Left ventricle myocardium superior (tissue), 1 donor: ENCODE results near the gene PARD3B. TPM values are rescaled to one million over a fixed set of nuclear protein-coding genes. Genes with fewer than 3 reads are reported as not detected.

Experiments used
- ATAC-seq: fragments of 200-7000 bp; cut with Tn5 transposase; one replicate; pipeline ENCODE4 v1.9.1; 2020; ENCODE audit warnings: mild to moderate bottlenecking, moderate library complexity
- DNase-seq: peaks from one replicate; pipeline ENCODE4 v3.0.0-alpha.2; 2020
- intact Hi-C: fragments of 100-400 bp; cut with micrococcal nuclease; formaldehyde crosslinking; loops from one replicate; pipeline ENCODE4 v1.11.0; 2022
- total RNA-seq: library from RNA; stranded (reverse); fragmentation: NEBNext Ultra II Directional; extraction: Animal tissue kit (Norgen Biotek cat#: 25700); gene quantifications from one replicate; pipeline ENCODE4 v1.2.1, GENCODE V29; 2021
- donor health status: DM: no; HTN: yes; CAD: no; lungs with severe emphysema.

PARD3B gene
- total RNA-seq, 1 donor from 2014 or later, result 6.5 TPM

- DNase-seq, result no peak
Observed at GRCh38 chr2:204948822-204949221, 403.5 kb downstream of the PARD3B start.

DNA sequence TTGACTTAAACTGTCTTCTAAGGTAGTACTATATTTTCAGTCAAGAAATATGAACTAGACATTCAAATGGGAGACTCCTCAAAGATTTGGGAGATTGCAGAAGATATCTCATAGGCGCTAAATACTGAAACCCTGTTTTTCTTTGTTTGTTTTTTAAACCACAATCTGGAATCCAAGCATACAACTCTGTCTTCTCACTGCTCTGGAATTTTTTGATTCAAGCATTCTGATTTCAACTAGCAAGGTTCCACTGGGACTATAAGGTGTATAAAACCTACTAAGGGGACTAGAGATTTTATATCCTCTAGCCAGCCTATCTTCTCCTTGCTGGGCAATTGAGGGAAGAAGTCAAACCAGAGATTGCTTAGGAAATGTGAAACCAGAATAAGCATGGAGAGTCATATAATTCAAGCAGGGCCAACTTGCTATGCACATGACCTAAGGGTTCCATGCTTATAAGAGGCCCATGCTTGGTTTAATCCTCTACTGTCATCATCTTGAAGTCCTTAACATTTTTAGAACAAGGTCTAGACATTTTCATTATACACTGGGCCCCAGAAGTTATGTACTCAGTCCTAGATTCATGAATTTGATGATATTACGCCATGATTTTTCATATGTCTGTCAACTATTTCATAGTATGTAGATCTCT is 405.5 kb downstream of the PARD3B start:
- no peak for ATAC-seq
- intact Hi-C loops, result no loop called here
- no peak for DNase-seq

More at GRCh38 chr2:204948822-204949221, 403.5 kb downstream of the PARD3B start:
- no peak for ATAC-seq
- intact Hi-C loops, result no loop called here

- intact Hi-C loops, result no loop called here
- ATAC-seq, result no peak
- DNase-seq, result no peak
Observed at GRCh38 chr2:204958371-204958770, 413.1 kb downstream of the PARD3B start.

DNA sequence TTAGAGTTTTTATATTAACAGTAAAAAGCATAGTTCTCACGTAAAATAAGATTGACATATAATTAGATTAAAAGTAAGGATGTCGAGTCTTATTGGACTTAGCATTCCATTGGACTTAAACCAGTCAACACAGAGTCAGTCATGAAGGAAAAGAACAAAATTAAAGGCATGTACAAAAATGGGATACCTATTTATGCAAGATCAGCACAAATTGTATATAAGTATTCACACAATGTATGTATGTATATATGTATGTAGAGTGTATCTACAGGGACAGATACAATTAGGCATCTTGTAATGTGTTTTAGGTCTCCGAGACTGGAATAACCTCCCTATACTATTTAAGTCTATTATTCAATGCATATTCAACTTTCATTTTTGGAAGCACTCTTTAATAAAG is 419.1 kb downstream of the PARD3B start:
- DNase-seq (no peak), ATAC-seq (no peak)
- intact Hi-C loops, result no loop called here

DNA sequence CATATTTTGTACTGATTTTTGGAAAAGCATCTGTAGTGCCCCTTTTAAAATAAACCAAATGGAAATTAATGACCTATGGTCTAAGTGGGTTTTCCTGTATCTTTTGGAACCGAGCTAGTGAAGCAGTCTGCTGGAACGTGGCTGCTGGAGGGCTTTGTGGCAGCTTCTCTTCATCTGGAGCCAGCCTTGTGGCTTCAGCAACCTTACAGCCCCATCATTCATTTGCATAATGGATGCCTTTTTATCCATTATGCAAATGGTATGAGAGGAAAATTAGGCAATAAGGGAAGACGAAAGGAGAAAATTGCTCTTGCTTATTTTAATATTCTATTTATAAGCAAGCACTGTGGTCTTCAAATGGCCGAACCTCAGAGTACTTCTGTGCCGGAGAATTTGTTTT is 421.0 kb downstream of the PARD3B start:
- intact Hi-C loops, result no loop called here
- no peak for DNase-seq
- no peak for ATAC-seq

GRCh38 chr2:204967199-204967960 is 422.1 kb downstream of the PARD3B start:
- DNase-seq, result no peak
- intact Hi-C loops, result no loop called here
- no peak for ATAC-seq

DNA sequence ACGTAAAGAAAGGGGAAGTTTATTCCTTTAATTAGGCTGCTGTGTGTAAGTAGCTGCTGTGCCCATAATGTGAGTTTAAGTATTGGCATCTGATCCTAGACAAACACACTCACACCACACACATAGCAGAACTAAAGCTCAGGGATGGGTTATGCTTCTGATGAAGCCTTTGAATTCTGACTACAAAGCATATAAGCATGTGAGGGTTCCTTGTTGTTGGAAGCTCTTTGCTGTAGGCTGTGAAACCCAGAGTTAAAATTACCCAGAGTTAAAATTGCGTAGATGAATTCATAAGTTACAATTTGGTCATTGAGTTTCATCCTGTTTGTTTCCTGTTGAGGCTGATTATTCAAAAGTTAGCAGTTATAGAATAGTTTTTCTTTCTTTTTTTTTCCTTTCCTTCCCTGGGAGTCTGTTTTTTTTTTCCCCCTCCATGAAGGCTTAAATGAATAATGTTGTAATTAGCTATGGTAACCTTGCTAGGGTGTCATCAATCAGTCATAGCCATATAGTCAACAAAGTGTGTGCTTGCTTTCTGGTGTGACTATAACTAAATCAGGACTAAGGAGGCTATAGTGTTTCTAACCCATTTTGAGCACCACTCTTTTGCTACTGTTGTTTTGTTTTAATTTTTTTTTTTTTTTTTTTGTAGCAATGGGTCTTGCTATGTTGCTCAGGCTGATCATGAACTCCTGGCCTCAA is 426.1 kb downstream of the PARD3B start:
- DNase-seq (no peak), ATAC-seq (no peak)
- intact Hi-C loops, result no loop called here

GRCh38 chr2:204972161-204972560 is 426.9 kb downstream of the PARD3B start:
- intact Hi-C loops, result no loop called here
- no peak for ATAC-seq
- DNase-seq, result no peak

DNA sequence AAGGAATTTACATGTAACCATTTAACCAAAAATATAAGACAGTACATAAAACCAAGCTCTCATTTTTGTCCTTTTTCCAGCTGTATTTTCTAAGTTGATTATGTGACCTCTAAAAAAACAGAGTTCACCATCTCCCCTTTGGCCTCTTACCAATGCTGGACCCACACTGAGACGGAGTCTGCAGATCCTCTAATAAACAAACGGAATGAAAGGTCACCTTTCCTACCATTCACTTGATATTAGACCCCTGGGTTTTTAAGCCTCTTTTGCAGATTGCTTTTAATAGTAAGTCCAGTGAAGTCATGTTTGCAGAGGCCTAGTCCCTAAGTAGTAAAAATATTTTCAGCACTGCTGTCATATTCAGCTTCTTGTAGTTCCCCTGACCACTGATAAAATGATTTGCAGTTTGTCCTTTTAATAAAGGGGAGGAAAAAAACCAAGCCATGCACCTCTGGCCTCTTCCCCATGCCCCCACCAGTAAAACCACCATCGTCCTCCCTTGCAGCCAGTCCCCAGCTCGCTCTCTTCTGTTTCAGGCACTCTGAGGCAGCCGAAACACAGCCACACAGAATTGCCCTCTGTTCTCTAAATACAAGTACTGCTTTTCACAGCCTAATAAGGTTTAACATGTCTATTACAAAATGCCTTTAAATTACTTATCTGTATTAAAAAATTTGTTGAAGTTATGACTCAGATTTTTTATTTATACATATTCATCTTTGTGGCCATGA is 427.5 kb downstream of the PARD3B start:
- ATAC-seq, result no peak

GRCh38 chr2:204973616-204974015 is 428.3 kb downstream of the PARD3B start:
- DNase-seq (no peak), ATAC-seq (no peak)
- intact Hi-C loops, result no loop called here

More for the DNA sequence above, 427.5 kb downstream of the PARD3B start:
- intact Hi-C loops, result no loop called here
- no peak for DNase-seq

DNA sequence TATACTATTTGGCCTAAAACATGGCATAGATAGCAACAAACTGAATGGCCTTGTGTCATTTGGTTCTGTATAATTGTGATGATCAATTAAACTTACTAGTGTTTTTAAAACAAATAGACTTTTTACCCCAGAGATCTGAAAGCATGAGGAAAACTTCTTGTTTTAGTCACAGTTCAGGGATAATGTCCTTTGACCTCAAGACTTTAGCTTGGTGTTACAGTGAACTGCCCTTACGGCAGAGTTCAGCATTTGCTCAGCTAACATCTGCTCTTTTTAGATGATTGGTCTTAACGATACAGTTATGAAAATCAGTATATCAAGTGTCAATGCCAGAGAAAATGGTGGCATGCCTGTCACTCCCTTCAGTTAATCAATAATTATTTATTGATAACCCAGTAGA is 429.2 kb downstream of the PARD3B start:
- DNase-seq, result no peak
- no peak for ATAC-seq
- intact Hi-C loops, result no loop called here

GRCh38 chr2:204977914-204978313 is 432.6 kb downstream of the PARD3B start:
- no peak for DNase-seq
- ATAC-seq, result no peak
- intact Hi-C loops, result no loop called here

GRCh38 chr2:204982303-204982702 is 437.0 kb downstream of the PARD3B start:
- DNase-seq (no peak), ATAC-seq (no peak)
- intact Hi-C loops, result no loop called here

- no peak for ATAC-seq
- intact Hi-C loops, result no loop called here
- no peak for DNase-seq
Observed at GRCh38 chr2:204984518-204984917, 439.2 kb downstream of the PARD3B start.

GRCh38 chr2:204986641-204987040 is 441.4 kb downstream of the PARD3B start:
- DNase-seq (no peak), ATAC-seq (no peak)
- intact Hi-C loops, result no loop called here

DNA sequence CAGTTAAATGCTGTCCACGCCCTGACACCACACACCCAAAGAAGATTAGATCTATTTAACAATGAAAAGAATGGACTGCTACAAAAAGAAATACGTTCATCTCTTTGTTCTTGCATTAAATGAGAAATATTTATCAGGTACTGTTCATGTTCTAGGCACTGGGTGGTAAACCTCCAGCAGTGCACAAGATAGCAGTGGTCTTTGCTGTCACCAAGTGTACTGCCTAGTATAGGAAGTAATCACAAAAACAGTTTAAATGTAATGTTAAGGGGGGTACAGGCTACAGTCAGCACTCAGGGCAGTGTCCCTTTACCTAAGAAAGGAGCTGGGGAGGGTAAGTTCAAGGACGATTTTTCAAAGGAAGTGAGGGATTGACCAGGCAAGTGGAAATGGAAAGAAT is 443.6 kb downstream of the PARD3B start:
- no peak for ATAC-seq
- no peak for DNase-seq
- intact Hi-C loops, result no loop called here

- no peak for DNase-seq
- intact Hi-C loops, result no loop called here
- ATAC-seq, result no peak
Observed at GRCh38 chr2:204989877-204990276, 444.6 kb downstream of the PARD3B start.

DNA sequence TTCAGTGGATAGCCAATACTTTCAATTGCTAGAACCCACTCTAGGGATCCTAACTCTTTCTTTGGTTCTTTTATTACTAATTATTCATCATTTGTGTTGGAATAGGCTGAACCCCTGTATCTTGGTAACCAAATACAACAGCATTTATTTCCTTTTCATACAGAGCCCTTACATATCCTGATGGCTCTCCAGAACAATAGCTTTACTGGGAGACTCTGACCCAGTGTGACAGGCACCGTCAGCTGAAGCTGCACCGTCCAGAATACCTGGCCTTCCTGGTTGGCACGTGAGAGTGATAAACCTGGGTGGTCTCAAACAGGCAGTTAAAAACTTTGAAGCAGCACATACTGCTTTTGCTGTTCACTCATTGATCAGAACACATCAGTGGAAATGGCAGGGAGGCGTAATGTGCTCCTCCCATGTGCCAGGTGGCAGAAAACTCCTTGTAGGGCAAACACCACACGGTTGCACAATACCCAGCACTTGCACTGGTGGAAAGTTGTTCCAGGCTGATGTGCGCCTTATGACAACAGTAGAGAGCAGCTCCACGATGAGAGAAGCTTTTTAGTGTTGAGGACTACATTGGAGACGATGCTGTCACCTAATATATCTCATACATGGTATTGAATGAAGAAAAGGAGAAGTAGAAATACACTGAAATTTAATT is 456.2 kb downstream of the PARD3B start:
- ATAC-seq (no peak), DNase-seq (no peak)
- intact Hi-C loops, result no loop called here

- DNase-seq (no peak), ATAC-seq (no peak)
- intact Hi-C loops, result no loop called here
Observed at GRCh38 chr2:205002390-205002789, 457.1 kb downstream of the PARD3B start.
